Kidney (tissue), 14 donors: ENCODE measurements around the gene WNK2. TPM values are rescaled to one million over a fixed set of nuclear protein-coding genes. Genes with fewer than 3 reads are reported as not detected.

Experiments used
- DNase-seq, 5 donors: peaks; one replicate each; pipeline ENCODE4 v3.0.0-alpha.2; 2013 to 2020
- FAIRE-seq: peaks from 2 replicates; lab custom pipeline; 2012; peaks lifted over from hg19 to GRCh38; lab: Jason Lieb, UNC
- H3K27ac ChIP-seq, 2 donors: one replicate each; pipeline ENCODE4 v1.7.0; 2013; ENCODE audit warnings: low read depth in 2 of 2, low read length in 2 of 2, inconsistent platforms in 1 of 2
- H3K27me3 ChIP-seq: one replicate; pipeline ENCODE4 v1.7.1; 2013; ENCODE audit warnings: low read length, inconsistent platforms; ENCODE audit not compliant: control insufficient read depth, insufficient read depth
- H3K36me3 ChIP-seq, 3 donors: one replicate each; pipeline versions ENCODE4 v1.7.0 to v1.7.1; 2013; ENCODE audit warnings: low read length in 3 of 3, control low read depth in 1 of 3, inconsistent platforms in 1 of 3; ENCODE audit not compliant: insufficient read depth in 3 of 3, control insufficient read depth in 2 of 3
- H3K4me1 ChIP-seq, 3 donors: one replicate each; pipeline versions ENCODE4 v1.7.0 to v1.7.1; 2013; ENCODE audit warnings: low read length in 3 of 3, inconsistent platforms in 1 of 3, low read depth in 1 of 3; ENCODE audit not compliant: control insufficient read depth in 2 of 3, insufficient read depth in 2 of 3
- H3K4me3 ChIP-seq, 3 donors: one replicate each; pipeline versions ENCODE4 v1.7.0 to v1.8.1; 2013; ENCODE audit warnings: low read length in 3 of 3, control low read depth in 1 of 3, inconsistent platforms in 1 of 3
- H3K9ac ChIP-seq, 3 donors: one replicate each; pipeline versions ENCODE4 v1.7.0 to v1.7.1; 2013; ENCODE audit warnings: low read length in 3 of 3, control low read depth in 1 of 3, inconsistent platforms in 1 of 3
- H3K9me3 ChIP-seq, 3 donors: one replicate each; pipeline versions ENCODE4 v1.7.0 to v1.7.1; 2013; ENCODE audit warnings: low read length in 3 of 3, control low read depth in 1 of 3, inconsistent platforms in 1 of 3; ENCODE audit not compliant: control insufficient read depth in 2 of 3, insufficient read depth in 1 of 3
- CTCF ChIP-seq: IDR thresholded peaks from 3 replicates; pipeline ENCODE4 v1.5.1; 2012; ENCODE audit warnings: mild to moderate bottlenecking, moderate library complexity, borderline replicate concordance; ENCODE audit not compliant: insufficient read depth; ENCODE audit errors: extremely low read depth
- intact Hi-C: fragments of 100-400 bp; cut with DNase I; formaldehyde crosslinking; loops from one replicate; pipeline ENCODE4 v1.11.1; 2022
- polyA plus RNA-seq: library from polyadenylated mRNA; stranded (reverse); fragments of 350-450 nt; fragmentation: Illumina TruSeq; extraction: RNeasy Lipid Tissue Mini Kit (QIAGEN cat#74804); gene quantifications from one replicate; pipeline ENCODE4 v1.2.3, GENCODE V29; 2014; ENCODE audit warnings: low read depth, low replicate concordance; ENCODE audit not compliant: insufficient read depth
- total RNA-seq: library from RNA; stranded (reverse); fragmentation: NEBNext Ultra II Directional; extraction: Animal tissue kit (Norgen Biotek cat#: 25700); gene quantifications from one replicate; pipeline ENCODE4 v1.2.1, GENCODE V29; 2021
- donor health status: control.
- donor health status: control.
- donor health status: control.
- donor health status: control.
- donor health status: control.
- donor health status: DM: yes; HTN: yes; CAD: no.
- donor health status: Normal renal cell carcinoma (clear cell type).

Gene WNK2
- total and polyA plus RNA-seq, 2 donors from 2014 or later, result 1.5 to 4.8 TPM

GRCh38 chr9:93243112-93243511 lies 59.2 kb downstream of the WNK2 start:
- no peak overlapping the region for H3K9ac ChIP-seq
- H3K4me3 ChIP-seq, result no peak overlapping the region
- no peak for TF ChIP-seq CTCF
- no peak overlapping the region for H3K27ac ChIP-seq
- H3K4me1 ChIP-seq, result no peaks in the 10 kb centered on the region
- intact Hi-C loops, result no loop called here
- no peaks in the 10 kb centered on the region for H3K36me3 ChIP-seq
- DNase-seq (no peak), FAIRE-seq (no peak)
- no peaks in the 10 kb centered on the region for H3K27me3 ChIP-seq
- no peaks in the 10 kb centered on the region for H3K9me3 ChIP-seq

GRCh38 chr9:93244101-93244500 lies 60.2 kb downstream of the WNK2 start:
- Histone ChIP-seq H3K27ac (no peak overlapping the region), H3K4me1 (no peaks in the 10 kb centered on the region), H3K27me3 (no peaks in the 10 kb centered on the region), H3K4me3 (no peak overlapping the region), H3K9ac (no peak overlapping the region), H3K36me3 (no peaks in the 10 kb centered on the region), H3K9me3 (no peaks in the 10 kb centered on the region)
- intact Hi-C loops, result no loop called here
- DNase-seq (no peak), FAIRE-seq (no peak)
- TF ChIP-seq CTCF, result no peak

- Histone ChIP-seq H3K9ac (no peak overlapping the region), H3K27me3 (no peaks in the 10 kb centered on the region), H3K27ac (no peak overlapping the region), H3K36me3 (no peaks in the 10 kb centered on the region), H3K9me3 (no peaks in the 10 kb centered on the region), H3K4me3 (no peak overlapping the region), H3K4me1 (no peaks in the 10 kb centered on the region)
- intact Hi-C loops, result no loop called here
- no peak for TF ChIP-seq CTCF
- FAIRE-seq (no peak), DNase-seq (no peak)
Measured at GRCh38 chr9:93244510-93245436, 60.8 kb downstream of the WNK2 start.
